ENCODE data around the gene NR2F1. TPM values are rescaled to one million over a fixed set of nuclear protein-coding genes. Genes with fewer than 3 reads are reported as not detected.
A peak's percentile ranks its signal among the peaks of the same experiment; 100 is the strongest.

Gene NR2F1
- total RNA-seq, 1 experiment from 2014 or later: 88.4 TPM

- Histone ChIP-seq H3K79me2 (ENCODE audit: low read length) (peaks cover 71% of the 10 kb centered on the region), H3K4me1 (ENCODE audit: insufficient read depth, low read length) (peaks cover 26% of the 10 kb centered on the region), H2AFZ (ENCODE audit: low read length) (peak overlapping the region; percentile 62), H3K4me2 (ENCODE audit: low read length) (peak overlapping the region; percentile 84), H3K9ac (ENCODE audit: low read length) (peak overlapping the region; percentile 80), H3K4me3 (ENCODE audit: low read length) (peak overlapping the region; percentile 93), H3K27me3 (ENCODE audit: low read length) (no peaks in the 10 kb centered on the region), H3F3A (ENCODE audit: low read length, unreplicated experiment) (no peaks in the 10 kb centered on the region), H3K9me2 (replicated peaks; ENCODE audit: low read length) (no peaks in the 10 kb centered on the region), H3K9me3 (ENCODE audit: low read length) (no peaks in the 10 kb centered on the region), H3K36me3 (ENCODE audit: low read depth, low read length) (peaks cover 25% of the 10 kb centered on the region), H4K20me1 (ENCODE audit: low read length) (peaks cover 29% of the 10 kb centered on the region), H3K27ac (ENCODE audit: low read length) (peak overlapping the region; percentile 43)
- ChIA-PET POLR2A (ENCODE audit: unreplicated experiment) (interaction anchor here (0.5 to 0.7 kb wide), 5 partner anchors 23 to 667 kb away, joined by 3 to 7 read pairs (median 4); no protein-coding TSS in a partner anchor), CTCF (interaction anchor here (0.9 kb wide), 1 partner anchor 23 kb away, joined by 7 read pairs; no protein-coding TSS in a partner anchor)
- intact Hi-C loops (cut with micrococcal nuclease): loop anchor here (10.0 kb wide), 3 partner anchors 640 to 900 kb away; no protein-coding TSS in a partner anchor
- ATAC-seq: no peak
- TF ChIP-seq EZH2phosphoT487 (IDR thresholded peaks at IDR 0.05; ENCODE audit: borderline replicate concordance, low read length): no peak
- TF ChIP-seq EZH2 (IDR thresholded peaks at IDR 0.05; ENCODE audit: low read length, unreplicated experiment): no peak
- peak; percentile 49 for DNase-seq
- BruUV-seq (replicated peaks): no TSS peak
These were observed 2.2 kb downstream of the NR2F1 start for GRCh38 chr5:93585041-93585766.

- ChIA-PET POLR2A (ENCODE audit: unreplicated experiment) (interaction anchor here (0.5 to 0.7 kb wide), 3 partner anchors 22 to 517 kb away, joined by 4 to 7 read pairs (median 6); no protein-coding TSS in a partner anchor), CTCF (interaction anchor here (0.9 to 1.1 kb wide), 2 partner anchors 21 to 22 kb away, joined by 5 to 7 read pairs; no protein-coding TSS in a partner anchor)
- TF ChIP-seq EZH2 (IDR thresholded peaks at IDR 0.05; ENCODE audit: low read length, unreplicated experiment) (no peak), EZH2phosphoT487 (IDR thresholded peaks at IDR 0.05; ENCODE audit: borderline replicate concordance, low read length) (no peak), CTCF (conservative IDR thresholded peaks at IDR 0.05; ENCODE audit: low read depth, low read length) (no peak)
- peaks cover 30% of the 10 kb centered on the region for H3K4me1 ChIP-seq (ENCODE audit: insufficient read depth, low read length)
- peak overlapping the region; percentile 58 for H2AFZ ChIP-seq (ENCODE audit: low read length)
- peak overlapping the region; percentile 93 for H3K4me3 ChIP-seq (ENCODE audit: low read length)
- no peaks in the 10 kb centered on the region for H3K9me2 ChIP-seq (replicated peaks; ENCODE audit: low read length)
- peak overlapping the region; percentile 80 for H3K9ac ChIP-seq (ENCODE audit: low read length)
- no peaks in the 10 kb centered on the region for H3K27me3 ChIP-seq (ENCODE audit: low read length)
- TSS peak; percentile 12 for BruUV-seq (replicated peaks)
- no peaks in the 10 kb centered on the region for H3K9me3 ChIP-seq (ENCODE audit: low read length)
- peaks cover 71% of the 10 kb centered on the region for H3K79me2 ChIP-seq (ENCODE audit: low read length)
- DNase-seq: no peak
- no peak for ATAC-seq
- intact Hi-C loops (cut with micrococcal nuclease): loop anchor here (10.0 kb wide), 3 partner anchors 641 to 901 kb away; no protein-coding TSS in a partner anchor
- peaks cover 31% of the 10 kb centered on the region for H3K36me3 ChIP-seq (ENCODE audit: low read depth, low read length)
- H3F3A ChIP-seq (ENCODE audit: low read length, unreplicated experiment): no peaks in the 10 kb centered on the region
- peak overlapping the region; percentile 84 for H3K4me2 ChIP-seq (ENCODE audit: low read length)
- peak overlapping the region; percentile 13; the same call in 1 of the 2 replicates for H3K27ac ChIP-seq (ENCODE audit: low read length)
- peaks cover 35% of the 10 kb centered on the region for H4K20me1 ChIP-seq (ENCODE audit: low read length)
These were observed 2.9 kb downstream of the NR2F1 start for GRCh38 chr5:93585767-93586385.
